Stimulated activated CD4-positive, alpha-beta T cell treated with anti-CD3 and anti-CD28 coated beads, Interleukin-1b, Interleukin-23, amount 100 ng/mL, for 48 hours (primary cell): ENCODE results near the gene THBS1.

Experiments
- DNase-seq: peaks from one replicate; pipeline ENCODE4 v3.0.0-alpha.2; 2020

The THBS1 gene

DNA sequence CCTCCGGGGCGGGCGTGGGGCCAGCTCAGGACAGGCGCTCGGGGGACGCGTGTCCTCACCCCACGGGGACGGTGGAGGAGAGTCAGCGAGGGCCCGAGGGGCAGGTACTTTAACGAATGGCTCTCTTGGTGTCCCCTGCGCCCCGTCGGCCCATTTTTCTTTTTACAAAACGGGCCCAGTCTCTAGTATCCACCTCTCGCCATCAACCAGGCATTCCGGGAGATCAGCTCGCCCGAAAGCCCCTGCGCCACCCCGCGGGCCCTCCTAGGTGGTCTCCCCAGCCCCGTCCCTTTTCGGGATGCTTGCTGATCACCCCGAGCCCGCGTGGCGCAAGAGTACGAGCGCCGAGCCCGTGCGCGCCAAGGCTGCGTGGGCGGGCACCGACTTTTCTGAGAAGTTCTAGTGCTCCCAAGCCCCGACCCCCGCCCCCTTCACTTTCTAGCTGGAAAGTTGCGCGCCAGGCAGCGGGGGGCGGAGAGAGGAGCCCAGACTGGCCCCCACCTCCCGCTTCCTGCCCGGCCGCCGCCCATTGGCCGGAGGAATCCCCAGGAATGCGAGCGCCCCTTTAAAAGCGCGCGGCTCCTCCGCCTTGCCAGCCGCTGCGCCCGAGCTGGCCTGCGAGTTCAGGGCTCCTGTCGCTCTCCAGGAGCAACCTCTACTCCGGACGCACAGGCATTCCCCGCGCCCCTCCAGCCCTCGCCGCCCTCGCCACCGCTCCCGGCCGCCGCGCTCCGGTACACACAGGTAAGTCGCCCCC is at the start of gene THBS1:
Gene THBS1, plus strand, starts transcription at position 595 of the 757 bp plus-strand sequence. CDS start 779 bp downstream, outside the sequence.
- peak; percentile 34 for DNase-seq

DNA sequence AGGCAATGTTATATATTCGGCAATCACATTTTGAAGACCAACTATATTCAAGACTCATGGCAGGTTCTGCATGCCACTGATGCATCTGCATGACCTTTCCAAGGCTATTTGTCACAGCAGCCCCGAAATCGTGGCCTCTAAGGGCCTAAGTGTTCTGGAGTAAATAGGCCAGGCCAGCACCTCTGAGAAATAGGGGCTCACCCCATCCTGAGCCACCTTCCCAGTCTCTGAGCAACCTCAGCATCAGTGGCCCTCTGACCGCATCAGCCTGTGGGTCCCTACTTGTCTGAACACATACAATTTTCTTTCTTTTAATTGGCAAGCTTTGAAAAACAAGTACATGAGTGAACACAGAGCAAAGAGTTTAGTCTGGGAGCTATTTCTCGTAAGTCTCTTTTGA is 45.9 kb upstream of the THBS1 start:
- no peak for DNase-seq

DNA sequence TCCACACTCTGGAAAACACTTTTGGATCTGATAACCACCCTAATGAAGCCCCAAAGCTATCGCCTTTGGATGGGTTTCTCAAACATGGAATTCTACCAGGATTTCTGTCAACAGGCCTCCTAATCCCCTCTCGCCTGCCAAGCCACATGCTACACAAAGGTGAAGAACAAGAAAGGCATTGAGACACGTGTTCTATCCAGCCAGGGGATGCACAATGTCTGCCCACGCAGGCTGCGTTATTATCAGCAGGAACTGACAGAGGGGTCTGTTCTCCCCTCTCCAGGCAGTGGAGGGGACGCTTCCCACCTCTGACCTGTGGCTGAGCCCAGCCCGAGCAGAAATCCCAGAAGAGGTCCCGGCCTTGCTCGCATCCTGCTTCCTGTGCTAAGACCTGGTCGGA is 45.4 kb upstream of the THBS1 start:
- no peak for DNase-seq

DNA sequence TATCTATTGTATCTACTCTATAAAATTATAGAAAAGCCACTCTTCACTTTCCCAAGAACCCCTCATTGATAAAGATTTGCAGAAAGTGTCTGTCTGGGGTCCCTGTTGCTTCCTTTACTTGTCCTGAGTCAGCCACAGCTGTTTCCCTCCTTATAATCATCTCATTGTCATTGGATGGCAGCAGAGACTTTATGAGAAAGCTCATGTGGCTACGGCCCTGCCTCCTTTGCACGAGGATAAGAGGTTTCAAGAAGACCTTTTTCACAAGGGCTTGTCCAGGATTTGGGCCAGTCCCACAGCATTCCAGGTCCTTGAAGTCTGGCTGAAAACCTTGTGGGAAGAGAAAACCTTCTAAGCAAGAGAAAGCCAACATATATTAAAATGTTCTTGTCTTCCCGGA is 41.9 kb upstream of the THBS1 start:
- DNase-seq, result no peak

DNA sequence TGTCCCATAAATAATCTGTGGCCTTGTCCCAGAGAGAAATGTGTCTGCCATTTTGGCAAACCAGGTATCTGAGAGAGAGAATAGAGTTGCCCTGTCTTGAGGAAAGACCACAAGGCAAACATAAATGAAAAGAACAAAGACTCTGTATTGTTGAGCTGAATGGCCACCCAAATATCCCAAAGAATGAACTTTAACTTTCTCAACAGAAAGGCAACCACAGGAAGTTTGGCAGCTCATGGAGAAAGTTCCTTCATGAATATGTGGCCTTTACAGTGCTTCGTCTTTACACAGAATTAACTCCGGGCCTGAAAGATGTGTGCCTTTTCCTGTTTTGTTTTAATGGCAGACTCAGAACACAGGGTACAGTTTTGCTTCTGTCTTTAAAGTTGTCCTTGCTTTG is 41.4 kb upstream of the THBS1 start:
- no peak for DNase-seq

DNA sequence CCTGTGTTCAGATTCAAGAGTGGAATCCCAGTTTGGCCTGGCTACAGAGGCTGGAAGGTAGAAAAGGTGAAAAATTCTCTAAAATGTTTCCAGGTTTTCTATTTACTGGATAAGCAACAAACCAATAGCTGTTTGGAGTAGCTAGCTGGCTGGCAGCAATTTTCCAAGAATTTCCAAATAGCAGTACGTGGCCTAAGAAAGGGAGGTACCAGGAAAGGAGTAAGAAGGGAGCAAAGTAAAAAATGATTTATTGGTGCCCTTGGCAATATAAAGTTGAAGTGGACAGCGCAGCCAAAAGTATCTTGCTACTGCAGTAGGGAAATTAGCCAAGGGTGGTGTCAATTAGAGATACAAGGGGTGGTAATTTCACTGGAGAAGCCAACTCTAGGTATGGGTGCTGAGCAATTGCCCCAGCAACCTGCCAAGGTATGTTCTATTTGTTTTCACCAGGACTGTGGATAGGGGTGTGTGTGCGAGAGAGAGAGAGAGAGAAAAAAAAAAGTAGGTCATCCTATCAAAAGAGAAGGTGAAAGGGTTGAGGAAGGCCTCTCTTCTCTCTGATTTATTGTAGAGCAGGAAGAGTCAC is 40.8 kb upstream of the THBS1 start:
- DNase-seq, result no peak

DNA sequence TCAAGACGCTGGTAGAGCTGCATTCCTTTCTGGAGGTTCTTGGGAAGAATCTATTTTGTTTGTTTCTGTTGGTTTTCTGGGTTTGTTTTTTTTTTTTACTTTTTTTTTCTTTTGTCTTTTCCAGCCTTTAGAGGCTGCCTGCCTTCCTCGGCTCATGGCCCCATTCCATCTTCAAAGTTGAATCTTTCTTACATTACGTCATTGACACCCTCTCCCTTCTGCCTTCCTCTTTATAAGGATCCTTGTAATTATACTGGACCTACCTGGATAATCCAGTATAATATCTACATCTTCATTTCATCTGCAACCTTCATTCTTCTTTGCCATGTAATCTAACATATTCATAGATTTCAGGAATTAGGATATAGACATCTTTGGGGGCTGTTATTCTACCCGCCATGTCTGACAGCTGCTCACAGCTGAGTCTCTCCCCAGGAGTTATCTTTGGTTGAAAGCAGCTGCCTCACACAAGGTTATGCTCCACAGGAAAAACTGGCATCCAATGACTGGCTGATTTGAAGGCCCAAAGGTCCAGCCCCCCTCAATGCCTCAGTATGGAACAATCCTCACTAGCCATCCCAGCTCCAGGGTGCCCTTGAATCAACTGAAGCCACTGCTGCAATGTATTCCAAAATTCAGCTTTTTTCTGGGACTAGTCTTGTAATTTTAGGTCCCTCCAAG is 38.4 kb upstream of the THBS1 start:
- DNase-seq, result no peak

DNA sequence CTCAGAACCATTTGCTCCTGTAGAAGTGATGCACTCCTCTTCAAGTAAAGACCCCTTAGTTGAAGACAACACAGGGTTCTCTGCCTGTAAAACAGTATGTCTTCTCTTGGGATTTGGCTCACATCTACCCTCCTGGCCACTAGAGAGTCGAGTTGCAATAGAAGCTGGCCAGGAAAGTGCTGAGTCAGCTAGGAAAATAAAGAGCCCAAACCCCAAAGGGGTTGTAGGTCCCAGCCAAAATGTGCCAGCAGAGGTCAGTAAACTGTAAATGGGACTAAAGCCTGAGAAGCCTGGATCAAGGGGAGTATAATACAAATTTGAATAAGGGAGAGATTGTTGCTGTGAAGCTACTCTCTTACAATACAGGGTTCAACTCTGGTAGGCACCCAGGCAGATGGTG is 37.2 kb upstream of the THBS1 start:
- DNase-seq, result no peak

DNA sequence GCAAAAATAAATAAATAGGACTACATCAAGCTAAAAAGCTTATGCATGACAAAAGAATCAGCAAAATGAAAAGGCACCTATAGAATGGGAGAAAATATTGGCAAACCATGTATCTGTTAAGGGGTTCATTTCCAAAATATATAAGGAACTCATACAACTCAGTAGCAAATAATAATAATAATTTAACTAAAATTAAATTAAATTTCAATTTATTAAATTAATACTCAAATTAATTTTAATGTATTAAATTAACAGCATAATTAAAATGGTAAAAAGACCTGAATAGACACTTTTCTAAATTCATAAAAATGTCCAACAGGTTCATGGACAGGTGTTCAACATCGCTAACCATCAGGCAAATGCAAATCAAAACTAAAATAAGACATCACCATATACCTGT is 34.0 kb upstream of the THBS1 start:
- no peak for DNase-seq

DNA sequence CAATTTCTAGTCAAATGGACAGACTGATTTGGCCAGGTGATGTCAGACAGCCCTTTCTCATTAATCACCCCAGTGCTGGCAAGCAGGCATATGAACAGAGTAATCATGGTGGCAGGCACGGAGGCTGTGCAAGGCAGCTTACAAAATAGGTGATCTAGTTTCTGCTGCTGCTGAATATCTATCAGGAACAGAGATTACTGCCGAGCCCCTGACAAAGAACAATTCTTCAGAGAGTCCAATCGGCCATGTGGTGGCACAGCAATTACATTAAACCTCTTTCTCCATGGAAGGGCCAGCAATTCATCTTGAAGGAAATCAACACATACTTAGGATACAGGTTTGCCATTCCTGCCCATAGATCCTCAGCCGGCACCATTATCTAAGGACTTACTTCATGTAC is 32.3 kb upstream of the THBS1 start:
- DNase-seq, result no peak

DNA sequence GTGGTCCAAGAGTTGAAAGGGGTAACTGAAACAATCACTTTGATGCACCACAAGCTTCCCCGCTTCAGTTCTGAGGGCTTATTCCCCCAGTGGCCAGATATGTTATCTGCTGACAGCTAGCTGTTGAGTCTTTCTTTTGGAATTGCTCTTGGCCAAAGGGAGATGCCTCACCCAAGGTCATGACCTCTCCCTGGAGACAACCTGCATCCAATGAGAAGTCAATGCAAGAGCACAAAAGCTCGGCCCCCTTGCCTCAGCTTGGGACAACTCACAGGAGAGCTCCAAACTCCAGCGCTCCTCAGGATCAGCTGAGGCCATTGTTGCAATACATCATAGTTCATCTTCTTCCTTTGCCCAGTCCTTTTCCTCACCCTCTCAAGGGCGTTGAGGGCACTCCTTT is 31.0 kb upstream of the THBS1 start:
- no peak for DNase-seq

DNA sequence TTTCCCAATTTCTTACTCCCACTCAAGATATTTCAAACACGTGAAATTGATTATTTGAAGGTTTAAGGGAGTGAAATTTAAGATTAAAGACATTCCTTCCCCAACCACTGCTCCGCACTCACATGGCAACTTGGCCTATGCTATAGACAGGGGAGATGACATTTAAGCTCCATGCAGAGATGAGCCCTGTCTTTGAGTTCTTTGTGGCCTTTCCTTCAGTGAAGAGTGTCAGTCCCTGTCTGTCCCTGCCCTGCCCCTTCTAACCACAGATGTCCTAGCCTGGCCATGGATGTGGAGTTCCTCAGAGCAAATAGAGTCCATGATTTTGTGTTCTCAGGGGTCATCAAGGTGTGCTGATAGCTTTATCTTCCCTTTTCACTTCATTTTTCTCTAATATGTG is 29.4 kb upstream of the THBS1 start:
- DNase-seq, result no peak

DNA sequence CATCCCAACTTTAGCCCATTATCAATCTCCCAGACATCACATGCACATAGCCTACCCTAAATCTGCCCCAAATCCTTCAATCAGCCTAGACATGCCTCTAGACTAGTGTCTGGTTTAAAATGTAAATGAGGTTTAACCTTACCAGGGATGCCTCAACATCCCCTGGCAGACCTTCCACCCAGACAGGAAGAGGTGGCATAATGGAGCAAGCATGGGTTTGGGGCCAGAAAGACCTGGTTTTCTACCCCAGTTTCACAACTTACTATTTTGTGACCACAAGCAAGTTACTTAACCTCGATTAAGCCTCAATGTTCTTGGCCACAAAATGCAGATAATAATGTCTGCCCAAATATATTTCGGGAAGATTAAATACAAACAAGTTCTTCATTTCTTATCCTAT is 28.3 kb upstream of the THBS1 start:
- DNase-seq, result no peak

DNA sequence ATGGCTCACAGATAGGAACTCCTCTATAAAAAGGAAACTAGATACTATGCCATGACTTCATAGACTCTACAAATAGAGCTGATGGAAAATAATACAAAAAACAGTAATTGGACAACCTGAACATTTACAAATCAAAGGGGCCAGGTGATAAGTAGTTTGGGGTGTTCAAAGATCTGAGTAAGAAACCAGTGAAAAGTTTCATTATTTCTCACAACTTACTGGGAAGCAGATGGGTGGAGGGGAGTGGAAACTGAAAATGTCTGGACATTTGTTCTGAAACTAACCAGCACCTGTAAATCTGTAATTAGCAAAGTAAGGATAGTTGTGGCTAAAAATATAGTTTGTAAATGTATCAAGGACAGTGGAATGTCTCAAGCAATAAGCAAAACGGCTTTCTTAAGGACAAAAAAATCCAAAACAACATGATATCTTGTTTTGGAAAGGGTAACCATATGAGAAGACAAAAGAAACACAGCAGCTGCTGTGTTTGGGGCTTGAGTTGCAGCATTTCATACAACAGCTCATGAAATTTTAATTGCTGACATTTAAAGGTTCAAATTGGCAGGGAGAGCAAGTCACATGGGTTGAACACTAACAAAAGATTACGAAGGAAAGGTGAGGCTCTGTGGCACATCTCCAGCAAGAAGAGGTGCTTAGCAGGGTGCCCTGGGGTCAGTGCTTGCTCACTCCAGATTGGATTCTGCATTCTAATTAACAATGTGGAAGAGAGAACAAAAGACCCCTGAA is 26.8 kb upstream of the THBS1 start:
- no peak for DNase-seq

DNA sequence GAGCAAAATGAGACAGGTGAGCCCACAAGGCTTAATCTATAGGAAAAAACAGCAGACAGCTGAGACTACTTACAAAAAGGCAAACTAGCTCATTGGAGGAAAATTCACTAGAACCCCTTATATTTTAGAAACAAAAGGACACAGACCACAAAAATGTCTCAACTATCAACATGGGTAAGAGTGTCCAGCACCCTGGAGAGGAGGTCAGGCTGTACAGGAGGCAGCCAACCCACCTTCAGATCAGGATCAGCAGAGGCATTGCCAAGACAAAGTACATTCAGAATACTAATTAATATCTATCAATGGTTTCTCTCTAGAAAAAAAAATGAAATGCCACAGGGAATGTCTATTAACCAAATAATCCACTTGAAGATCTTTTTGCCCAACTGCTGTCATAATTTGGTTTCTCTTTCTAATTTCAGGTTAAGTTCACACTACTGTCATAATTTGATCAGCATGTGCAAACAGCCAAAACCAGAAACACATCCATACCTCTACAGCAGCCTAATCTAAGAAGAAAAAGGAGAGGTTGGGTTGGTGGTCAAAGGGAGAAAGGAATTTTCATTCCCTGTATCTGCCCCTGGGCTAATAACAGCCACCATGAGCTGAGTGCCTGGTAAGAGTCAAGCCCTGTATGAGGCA is 26.0 kb upstream of the THBS1 start:
- DNase-seq, result no peak

DNA sequence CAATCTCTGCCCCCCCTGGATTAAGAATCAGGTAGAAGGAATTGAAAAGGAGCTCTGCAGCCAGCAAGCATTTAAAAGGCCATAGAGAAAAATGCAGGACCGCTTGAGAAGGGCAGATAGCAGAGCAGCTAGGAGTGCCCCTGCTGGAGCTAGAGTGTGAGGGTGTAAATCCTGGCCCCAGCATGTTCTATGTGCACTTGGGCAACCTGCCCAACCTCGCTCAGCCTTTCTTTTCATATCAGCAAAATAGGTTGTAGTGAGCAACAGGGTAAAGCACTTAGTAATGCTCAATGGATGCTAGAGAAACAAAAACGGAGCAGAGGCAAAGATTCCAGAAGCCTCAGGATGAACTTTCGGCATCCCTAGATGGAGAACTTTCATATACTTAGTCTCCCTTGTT is 25.0 kb upstream of the THBS1 start:
- DNase-seq, result no peak

DNA sequence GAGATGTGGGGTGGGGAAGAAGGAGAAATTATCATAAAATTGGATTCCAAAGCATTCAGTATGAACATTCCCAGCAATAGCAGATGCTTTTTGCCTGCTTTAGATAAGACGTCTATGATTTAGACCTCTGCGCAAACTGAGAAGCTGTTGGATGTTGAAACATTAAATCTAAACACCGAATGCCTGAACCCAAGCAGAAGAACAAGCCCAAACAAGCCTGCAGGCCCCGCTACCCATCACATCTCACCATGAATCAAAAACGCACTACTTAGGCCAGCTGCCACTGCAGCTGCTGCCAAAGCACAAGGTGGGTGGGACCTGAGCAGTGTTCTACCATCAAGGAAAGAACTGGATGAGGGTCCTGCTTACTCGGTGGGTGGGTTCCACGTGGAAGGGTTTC is 24.4 kb upstream of the THBS1 start:
- no peak for DNase-seq

DNA sequence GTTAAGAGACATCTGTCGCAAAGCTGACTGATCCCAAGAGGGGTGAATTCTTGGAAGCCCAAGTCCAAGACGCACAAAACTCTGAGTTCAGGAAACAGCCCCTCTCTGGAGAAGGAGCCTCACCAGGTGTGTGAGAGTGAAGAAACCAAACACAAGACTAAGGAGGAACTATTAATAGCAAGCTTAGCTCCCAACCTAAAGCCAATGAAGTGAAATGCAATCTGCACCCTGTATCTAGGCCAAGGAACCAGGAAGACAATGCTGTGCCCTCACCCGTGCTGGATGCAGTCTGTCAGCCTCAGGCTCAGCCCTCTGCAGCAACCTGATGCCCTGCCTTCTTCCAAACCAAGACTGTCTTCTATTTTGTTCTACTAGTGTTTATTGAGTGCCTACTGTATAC is 22.5 kb upstream of the THBS1 start:
- no peak for DNase-seq

DNA sequence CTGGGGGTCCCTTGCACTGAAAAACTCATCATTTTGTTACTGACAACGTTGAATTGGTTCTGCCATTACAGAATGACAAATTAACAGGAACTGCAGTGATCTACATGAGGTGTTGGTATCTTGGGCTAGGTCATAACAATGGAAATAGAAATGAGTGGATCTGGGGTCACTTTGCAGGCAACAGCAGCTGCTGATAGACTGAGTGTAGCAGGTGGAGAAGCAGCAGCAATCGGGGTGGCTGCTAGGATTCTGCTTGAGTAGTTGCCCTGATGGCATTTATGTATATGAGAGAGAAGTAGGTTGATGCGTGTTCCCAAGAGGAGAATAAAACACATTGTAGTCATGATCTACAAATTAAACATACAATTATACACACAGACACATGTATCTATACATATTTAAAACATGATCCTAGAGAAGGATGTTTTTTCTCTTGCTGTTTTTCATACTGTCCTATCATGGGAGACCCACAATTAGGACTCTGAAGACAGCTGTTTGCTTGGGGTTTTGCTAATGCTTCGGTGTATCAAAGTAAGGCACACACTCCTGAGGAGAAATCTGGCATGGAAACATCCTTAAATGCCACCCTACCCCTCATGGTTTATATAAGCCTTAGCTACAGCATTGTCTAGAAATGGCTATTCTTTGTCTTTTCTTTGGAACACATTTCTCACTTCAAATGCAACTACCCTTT is 15.8 kb upstream of the THBS1 start:
- DNase-seq, result no peak

DNA sequence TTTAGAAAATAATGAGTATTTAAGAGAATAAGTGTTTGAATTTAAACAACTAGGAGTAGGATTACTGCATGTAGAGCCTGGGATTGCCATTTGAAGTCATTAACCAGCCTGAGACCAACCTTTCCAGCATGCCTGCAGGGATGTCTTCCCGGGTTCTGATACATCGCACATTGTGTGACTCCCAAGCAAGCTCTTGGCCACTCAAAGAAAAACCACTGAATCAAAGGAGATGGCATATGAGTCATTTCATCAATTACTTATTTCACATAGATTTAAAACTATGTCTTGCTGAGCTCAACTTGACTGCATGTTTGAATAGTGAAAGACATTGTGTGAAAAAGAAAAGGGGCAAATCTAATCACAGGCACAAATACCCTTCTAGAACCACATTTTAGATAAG is 15.0 kb upstream of the THBS1 start:
- DNase-seq, result no peak

DNA sequence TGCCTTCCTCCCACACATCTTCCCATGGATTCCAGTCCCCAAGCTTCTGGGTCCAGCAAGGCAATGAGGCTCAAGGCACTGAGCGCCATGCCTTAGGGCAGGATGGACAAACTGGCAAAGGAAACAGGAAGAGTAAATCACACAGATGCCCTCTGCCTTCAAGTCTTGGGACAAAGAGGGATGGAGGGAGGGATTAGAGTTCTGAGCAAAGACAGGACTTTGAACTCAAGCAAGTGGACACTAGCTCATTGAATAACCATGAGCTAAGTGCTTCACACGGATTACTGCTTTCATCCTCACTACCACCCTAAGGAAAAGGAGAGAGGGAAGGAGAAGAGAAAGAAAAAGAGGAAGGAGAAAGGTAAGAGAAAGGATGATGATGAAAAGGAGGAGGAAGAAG is 7.6 kb upstream of the THBS1 start:
- no peak for DNase-seq

DNA sequence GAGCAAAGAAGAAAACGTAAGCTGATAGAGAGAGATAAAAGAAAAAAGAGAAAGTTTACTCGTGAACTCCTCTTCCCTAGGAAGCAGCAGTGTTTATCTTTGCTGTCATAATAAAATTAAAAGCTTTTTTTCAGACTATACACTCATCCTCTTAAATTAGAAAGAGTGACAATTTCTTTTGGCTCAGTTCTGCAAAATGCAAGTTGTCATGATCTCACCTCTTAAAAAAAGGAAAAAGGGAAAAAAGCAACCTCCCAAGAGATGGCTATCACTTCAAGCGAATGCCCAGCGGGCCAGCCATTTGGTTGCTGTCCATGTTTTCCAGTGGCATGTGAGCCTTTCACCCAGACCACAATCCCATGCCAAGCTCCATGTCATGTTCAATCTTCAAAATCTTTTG is 7.0 kb upstream of the THBS1 start:
- DNase-seq, result no peak

DNA sequence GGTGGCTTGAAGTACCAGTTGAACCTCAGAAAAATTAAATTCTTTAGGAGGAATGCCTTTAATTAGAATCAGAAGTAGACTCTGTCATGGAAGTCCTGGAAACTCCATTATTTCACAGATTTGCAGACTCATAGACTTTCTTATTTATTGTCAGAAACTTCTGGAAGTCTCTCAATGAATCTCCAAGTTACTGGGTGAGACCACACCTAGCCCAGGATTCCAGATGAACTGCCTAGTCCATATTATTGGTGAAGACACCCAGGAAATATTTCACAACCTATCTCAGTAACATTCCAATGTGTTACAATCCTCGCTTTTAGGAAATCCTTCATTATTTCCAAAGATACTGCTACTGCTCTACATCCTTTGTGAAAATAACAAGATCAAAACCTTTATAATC is 6.5 kb upstream of the THBS1 start:
- DNase-seq, result no peak
